ENCODE results near the gene CACNG5. TPM values are rescaled to one million over a fixed set of nuclear protein-coding genes. Genes with fewer than 3 reads are reported as not detected.

Gene CACNG5
- total RNA-seq, 4 donors from 2014 or later: not detected

DNA sequence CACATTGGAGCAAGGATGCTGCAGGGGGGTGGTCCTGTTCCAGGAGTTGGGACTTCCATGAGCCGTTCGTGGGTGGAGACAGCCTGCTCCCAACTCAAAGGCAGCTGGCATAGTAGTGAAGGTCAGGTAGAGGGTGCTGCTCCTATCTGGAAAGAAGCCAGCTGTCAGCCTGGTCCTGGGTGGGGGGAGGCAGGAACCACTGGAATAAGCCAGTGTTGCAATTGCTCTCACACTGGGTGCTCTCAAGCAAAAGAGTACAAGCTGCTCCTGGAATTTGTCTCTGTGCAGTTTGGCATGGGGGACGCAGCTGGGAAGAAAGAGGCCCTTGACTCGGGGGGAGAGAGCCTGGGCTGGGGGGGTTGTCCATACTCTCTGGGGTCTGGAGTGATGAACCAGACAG, 8.7 kb downstream of the CACNG5 start:
- DNase-seq (ENCODE audit: low spot score): no peak
- no peak for ATAC-seq (ENCODE audit: low FRiP score)

DNA sequence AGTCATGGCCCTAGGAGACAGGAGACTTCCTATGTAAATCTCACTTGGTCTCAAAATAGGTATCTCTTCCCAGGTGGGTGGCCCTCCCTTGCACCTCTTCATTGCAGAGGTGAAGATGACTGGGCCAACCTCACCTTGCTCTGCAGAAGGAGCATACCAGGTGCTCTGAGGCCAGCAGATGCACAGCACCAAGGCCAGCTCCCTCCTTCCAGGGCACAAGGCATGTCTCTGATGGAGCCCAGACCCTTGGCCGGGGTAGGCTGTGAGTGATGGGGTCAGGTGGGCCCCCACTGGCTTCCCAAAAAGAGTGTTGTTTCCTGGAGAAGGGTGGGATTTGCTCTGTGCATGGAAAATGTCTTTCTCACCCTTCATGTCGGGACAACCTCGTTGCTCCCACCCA, 12.8 kb downstream of the CACNG5 start:
- DNase-seq (ENCODE audit: low spot score) (no peak), ATAC-seq (ENCODE audit: low FRiP score) (no peak)
- TF ChIP-seq, protein P1, sequence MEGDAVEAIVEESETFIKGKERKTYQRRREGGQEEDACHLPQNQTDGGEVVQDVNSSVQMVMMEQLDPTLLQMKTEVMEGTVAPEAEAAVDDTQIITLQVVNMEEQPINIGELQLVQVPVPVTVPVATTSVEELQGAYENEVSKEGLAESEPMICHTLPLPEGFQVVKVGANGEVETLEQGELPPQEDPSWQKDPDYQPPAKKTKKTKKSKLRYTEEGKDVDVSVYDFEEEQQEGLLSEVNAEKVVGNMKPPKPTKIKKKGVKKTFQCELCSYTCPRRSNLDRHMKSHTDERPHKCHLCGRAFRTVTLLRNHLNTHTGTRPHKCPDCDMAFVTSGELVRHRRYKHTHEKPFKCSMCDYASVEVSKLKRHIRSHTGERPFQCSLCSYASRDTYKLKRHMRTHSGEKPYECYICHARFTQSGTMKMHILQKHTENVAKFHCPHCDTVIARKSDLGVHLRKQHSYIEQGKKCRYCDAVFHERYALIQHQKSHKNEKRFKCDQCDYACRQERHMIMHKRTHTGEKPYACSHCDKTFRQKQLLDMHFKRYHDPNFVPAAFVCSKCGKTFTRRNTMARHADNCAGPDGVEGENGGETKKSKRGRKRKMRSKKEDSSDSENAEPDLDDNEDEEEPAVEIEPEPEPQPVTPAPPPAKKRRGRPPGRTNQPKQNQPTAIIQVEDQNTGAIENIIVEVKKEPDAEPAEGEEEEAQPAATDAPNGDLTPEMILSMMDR (IDR thresholded peaks at IDR 0.05): no peak

More for the DNA sequence above, 8.7 kb downstream of the CACNG5 start:
- TF ChIP-seq, protein P1 (IDR thresholded peaks at IDR 0.05): no peak

DNA sequence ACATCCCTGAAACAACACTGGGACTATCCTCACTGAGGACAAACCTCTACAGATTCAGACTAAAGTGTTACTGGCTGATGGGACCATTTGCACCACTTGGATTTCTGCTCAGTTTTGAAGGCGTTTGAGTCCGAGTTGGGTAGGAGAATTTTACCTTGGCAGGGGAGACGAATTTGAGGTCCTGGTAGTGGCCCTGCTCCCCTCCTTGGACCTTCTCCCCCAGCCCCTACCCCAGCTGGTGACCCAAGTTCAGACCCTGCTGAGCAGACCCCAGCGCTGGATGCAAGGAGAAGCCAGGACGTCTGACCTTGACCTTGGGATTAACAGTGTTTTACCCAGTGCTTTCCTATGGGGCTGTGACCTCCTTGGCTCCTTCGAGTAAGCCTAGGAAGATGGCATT, 13.6 kb downstream of the CACNG5 start:
- TF ChIP-seq, protein P1 (IDR thresholded peaks at IDR 0.05): no peak
- DNase-seq (ENCODE audit: low spot score) (no peak), ATAC-seq (ENCODE audit: low FRiP score) (no peak)

DNA sequence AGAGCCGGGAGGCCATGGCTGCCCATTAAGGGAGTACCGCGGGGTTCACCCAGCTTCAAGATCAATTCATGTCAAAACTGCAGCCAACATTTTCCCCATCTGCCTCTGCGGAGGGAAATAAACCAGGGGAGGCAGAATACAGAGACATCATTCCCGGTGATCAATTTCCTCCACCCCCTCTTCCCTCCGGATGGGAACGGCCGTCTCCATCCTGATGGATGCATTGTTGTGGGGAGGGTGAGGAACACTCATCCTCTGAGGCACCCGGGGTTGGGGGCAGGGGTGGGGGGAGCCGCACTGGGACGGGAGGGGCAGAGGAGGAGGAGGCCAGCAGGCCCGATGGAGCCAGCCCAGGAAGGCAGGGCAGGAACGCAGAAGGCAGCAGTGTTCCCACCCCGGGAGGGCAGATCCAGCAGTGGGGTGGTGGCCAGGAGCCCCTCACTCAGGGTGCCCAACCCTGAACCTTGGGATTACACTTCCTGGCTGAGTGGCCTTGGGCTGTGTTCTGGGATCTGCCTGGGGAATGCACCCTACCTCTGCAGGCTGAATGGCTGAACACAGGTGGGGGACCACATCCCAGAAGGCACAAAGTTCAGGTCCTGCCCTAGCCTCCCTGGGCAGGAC, 14.2 kb downstream of the CACNG5 start:
- ATAC-seq (ENCODE audit: low FRiP score) (no peak), DNase-seq (ENCODE audit: low spot score) (no peak)
- TF ChIP-seq, protein P1 (IDR thresholded peaks at IDR 0.05): no peak

DNA sequence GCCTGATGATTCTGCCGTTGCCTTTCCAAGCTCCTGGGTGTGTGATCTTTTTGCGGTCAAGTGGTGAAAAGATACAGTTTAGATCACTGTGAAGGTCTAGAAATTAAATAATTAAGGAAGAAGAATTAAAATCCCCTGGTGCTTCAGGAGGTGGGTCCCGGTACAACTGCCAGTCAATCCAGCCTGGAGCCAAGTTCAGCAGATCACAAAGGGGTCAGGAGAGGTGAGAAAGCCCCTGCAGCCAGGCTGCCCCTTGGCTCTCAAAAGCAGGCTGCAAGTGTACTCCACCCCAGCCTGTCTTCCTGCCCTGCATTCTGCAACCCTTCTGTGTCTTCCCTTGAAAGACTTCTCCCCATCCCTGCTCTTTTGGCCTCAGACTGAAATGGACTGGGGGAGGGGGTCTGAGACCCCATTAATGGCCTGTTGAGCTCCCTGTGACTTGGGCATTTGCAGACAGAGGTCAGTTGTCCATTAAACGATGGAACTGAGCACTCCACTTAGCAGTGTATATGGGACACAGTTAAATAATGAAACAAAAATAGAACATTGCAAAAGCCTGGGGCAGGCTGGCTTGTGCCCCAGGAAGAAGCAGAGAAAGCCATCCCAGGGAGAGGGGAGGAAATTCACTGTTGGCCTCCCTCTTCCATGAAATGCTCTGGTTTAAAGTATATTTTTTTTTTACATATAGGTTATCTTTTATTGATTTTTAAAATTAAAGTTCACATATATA, 15.1 kb downstream of the CACNG5 start:
- ATAC-seq (ENCODE audit: low FRiP score): no peak
- TF ChIP-seq, protein P1 (IDR thresholded peaks at IDR 0.05): no peak
- no peak for DNase-seq (ENCODE audit: low spot score)

DNA sequence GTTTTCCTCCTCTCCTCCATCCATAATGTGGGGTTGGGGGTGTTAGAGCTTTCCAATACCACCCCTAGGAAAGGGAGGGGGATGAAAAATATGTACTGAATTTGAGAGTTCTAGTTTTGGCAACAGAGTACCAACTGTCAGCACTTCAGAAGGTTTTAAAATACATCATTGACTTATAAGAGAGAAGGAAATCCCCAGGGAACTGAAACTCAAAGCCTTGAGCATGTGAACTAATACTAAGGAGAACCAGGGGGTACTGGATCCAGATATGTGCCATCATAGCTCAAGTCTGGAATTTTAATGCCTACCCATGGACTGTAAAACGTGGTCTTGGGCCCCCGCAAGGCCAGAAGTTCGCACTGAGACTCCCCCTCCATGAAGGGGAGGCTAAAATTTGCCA, 15.8 kb downstream of the CACNG5 start:
- DNase-seq (ENCODE audit: low spot score) (no peak), ATAC-seq (ENCODE audit: low FRiP score) (no peak)
- TF ChIP-seq, protein P1 (IDR thresholded peaks at IDR 0.05): no peak

DNA sequence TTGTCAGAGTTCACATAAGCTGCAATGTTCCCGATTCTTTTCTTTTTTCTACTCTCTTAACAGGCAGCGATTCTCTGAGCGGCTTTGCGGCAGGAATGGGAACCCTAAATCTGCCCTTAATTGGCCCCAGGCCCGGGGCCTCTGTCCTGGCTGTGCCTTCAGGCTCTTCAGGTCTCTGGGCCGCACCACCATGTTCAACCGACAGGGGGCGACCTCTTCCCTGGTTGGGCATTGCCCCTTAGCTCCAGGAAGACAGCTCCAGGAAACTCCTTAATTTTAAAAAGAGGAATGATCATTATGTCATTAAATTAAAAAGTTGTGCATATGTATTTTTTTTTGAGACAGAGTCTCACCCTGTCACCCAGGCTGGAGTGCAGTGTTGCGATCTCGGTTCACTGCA, 20.3 kb downstream of the CACNG5 start:
- DNase-seq (ENCODE audit: low spot score) (no peak), ATAC-seq (ENCODE audit: low FRiP score) (no peak)
- TF ChIP-seq, protein P1 (IDR thresholded peaks at IDR 0.05): no peak

Measured in omental fat pad (tissue), 4 donors.